Vagina (tissue), 2 donors: Measurements from ENCODE around the gene DRAXIN. TPM values are rescaled to one million over a fixed set of nuclear protein-coding genes. Genes with fewer than 3 reads are reported as not detected.

Experiments
- DNase-seq, 2 donors: peaks; one replicate each; pipeline ENCODE4 v3.0.0-alpha.2; 2017; ENCODE audit errors: extremely low spot score in 2 of 2
- H3K27ac ChIP-seq: fragments of 200-600 bp; sonication (generic); one replicate; pipeline ENCODE4 v1.5.1; 2019
- H3K27me3 ChIP-seq: fragments of 200-600 bp; sonication (generic); one replicate; pipeline ENCODE4 v1.5.1; 2019
- H3K36me3 ChIP-seq, 2 donors: fragments of 200-600 bp; sonication (generic); one replicate each; pipeline ENCODE4 v1.5.1; 2017 to 2019
- H3K4me1 ChIP-seq: fragments of 200-600 bp; sonication (generic); one replicate; pipeline ENCODE4 v1.5.1; 2019
- H3K4me3 ChIP-seq, 2 donors: fragments of 200-600 bp; sonication (generic); 1 replicate in 1 of 2; 2 replicates in 1 of 2; pipeline ENCODE4 v1.5.1; 2016 to 2019
- H3K9me3 ChIP-seq: fragments of 200-600 bp; sonication (generic); one replicate; pipeline ENCODE4 v1.5.1; 2019
- CTCF ChIP-seq, 3 experiments: fragments of 450-650 bp in 2 of 3; fragments of 200-600 bp in 1 of 3; sonication (generic) in 1 of 3; IDR thresholded peaks; one replicate each; pipeline ENCODE4 v1.5.1; 2017 to 2019; ENCODE audit warnings: antibody characterized with exemption in 3 of 3, mild to moderate bottlenecking in 2 of 3, moderate library complexity in 2 of 3
- POLR2A ChIP-seq, 2 donors: fragments of 450-650 bp; IDR thresholded peaks; one replicate each; pipeline ENCODE4 v1.6.1; 2017; ENCODE audit warnings: antibody characterized with exemption in 2 of 2, mild to moderate bottlenecking in 2 of 2, moderate library complexity in 2 of 2
- POLR2AphosphoS5 ChIP-seq, 2 donors: sonication (generic); formaldehyde crosslinking; IDR thresholded peaks; one replicate each; pipeline ENCODE4 v1.9.0; 2017; ENCODE audit warnings: antibody characterized with exemption in 2 of 2, mild to moderate bottlenecking in 2 of 2, low read depth in 1 of 2; ENCODE audit not compliant: insufficient read depth in 1 of 2
- intact Hi-C: fragments of 100-400 bp; cut with DNase I; formaldehyde crosslinking; loops from one replicate; pipeline ENCODE4 v1.15.1; 2023
- total RNA-seq: library from RNA; depleted of rRNA; stranded (reverse); fragments of >200 nt; gene quantifications from one replicate; pipeline ENCODE4 v1.2.3, GENCODE V29; 2016

The DRAXIN gene
- total RNA-seq, 1 donor from 2014 or later, result not detected

DNA sequence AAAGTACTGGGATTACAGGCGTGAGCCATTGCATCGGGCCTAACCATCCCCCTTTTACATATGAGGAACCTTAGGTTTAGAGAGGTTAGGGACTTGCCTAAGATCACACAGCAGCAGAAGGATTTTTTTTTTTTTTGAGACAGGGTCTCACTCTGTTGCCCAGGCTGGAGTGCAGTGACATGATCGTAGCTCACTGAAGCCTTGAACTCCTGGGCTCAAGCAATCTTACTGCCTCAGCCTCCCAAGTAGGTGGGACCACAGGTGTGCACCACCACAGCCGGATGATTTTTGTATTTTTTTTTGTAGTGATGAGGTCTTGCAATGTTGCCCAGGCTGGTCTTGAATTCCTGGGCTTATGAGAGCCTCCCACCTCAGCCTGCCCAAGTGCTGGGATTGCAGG is 68.3 kb downstream of the DRAXIN start:
- intact Hi-C loops, result no loop called here
- H3K27ac ChIP-seq, result no peak overlapping the region
- TF ChIP-seq POLR2AphosphoS5 (IDR thresholded peaks at IDR 0.05; ENCODE audit: insufficient read depth in 1 of 2, low read depth in 1 of 2), result no peak
- no peak for TF ChIP-seq CTCF (IDR thresholded peaks at IDR 0.05)
- no peak for TF ChIP-seq POLR2A (IDR thresholded peaks at IDR 0.05)
- H3K4me3 ChIP-seq, result no peak overlapping the region
- DNase-seq, result no peak
- peaks cover 8% of the 10 kb centered on the region for H3K4me1 ChIP-seq
- no peaks in the 10 kb centered on the region for H3K36me3 ChIP-seq
- peaks cover 5% of the 10 kb centered on the region for H3K27me3 ChIP-seq
- no peaks in the 10 kb centered on the region for H3K9me3 ChIP-seq

DNA sequence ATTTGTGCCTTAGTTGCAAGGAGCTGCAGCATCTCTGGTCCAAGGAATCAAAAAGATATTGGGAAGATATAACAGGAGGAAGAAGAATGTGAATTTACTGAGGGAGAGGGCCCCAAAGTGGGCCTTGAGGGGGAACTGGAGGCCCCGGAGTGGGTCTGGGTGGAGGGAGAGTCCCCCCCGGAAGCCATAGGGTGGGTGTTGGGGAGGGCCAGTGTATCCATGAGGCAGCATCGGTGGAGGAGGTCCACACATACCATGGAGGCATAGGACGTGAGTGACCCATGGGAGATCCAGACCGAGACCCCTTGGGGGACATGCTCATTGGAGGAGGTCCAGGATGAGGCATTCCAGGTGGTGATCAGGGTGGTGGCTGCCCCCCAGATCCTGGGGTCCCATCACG is 69.8 kb downstream of the DRAXIN start:
- H3K36me3 ChIP-seq, result no peaks in the 10 kb centered on the region
- peaks cover 5% of the 10 kb centered on the region for H3K27me3 ChIP-seq
- H3K9me3 ChIP-seq, result no peaks in the 10 kb centered on the region
- no peak overlapping the region for H3K4me3 ChIP-seq
- H3K27ac ChIP-seq, result no peak overlapping the region
- intact Hi-C loops, result no loop called here
- no peak for DNase-seq
- peaks cover 8% of the 10 kb centered on the region for H3K4me1 ChIP-seq
- no peak for TF ChIP-seq POLR2AphosphoS5 (IDR thresholded peaks at IDR 0.05; ENCODE audit: insufficient read depth in 1 of 2, low read depth in 1 of 2)
- TF ChIP-seq POLR2A (IDR thresholded peaks at IDR 0.05), result no peak
- no peak for TF ChIP-seq CTCF (IDR thresholded peaks at IDR 0.05)

DNA sequence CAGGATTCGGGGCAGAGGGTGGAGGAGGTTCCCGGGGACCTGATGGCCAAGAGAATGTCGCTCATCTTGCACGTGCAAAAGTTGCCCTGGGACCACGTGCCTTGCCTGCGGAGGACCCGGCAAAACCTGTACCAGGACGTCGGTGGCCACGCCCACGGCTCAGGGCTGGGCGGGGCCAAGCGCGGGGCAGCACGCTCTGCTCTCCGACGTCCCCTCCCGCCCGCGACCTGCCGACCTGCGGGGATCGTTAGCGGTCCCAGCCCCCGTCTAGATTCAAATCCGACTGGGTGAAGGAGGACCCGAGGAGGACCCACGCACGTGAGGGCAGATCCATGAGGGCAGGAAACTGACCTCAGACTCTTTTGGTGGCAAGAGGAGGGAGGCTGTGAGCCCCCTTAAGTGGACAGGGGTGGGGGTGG is 70.5 kb downstream of the DRAXIN start, which contains the start of gene C1orf167:
TSS of gene C1orf167 (plus strand) at position 206 of the 419 bp plus-strand sequence. CDS start 2,208 bp downstream, outside the sequence.
- DNase-seq, result no peak
- intact Hi-C loops, result no loop called here
- TF ChIP-seq POLR2A (IDR thresholded peaks at IDR 0.05) (no peak), POLR2AphosphoS5 (IDR thresholded peaks at IDR 0.05; ENCODE audit: insufficient read depth in 1 of 2, low read depth in 1 of 2) (no peak), CTCF (IDR thresholded peaks at IDR 0.05) (no peak)
- H3K9me3 ChIP-seq, result no peaks in the 10 kb centered on the region
- no peak within 1 kb of the TSS for H3K27ac ChIP-seq
- H3K27me3 ChIP-seq, result peaks cover 5% of the 10 kb centered on the region
- H3K4me3 ChIP-seq, result peak within 1 kb of the TSS in 1 of 2 donors; percentile 18
- H3K4me1 ChIP-seq, result peaks cover 8% of the 10 kb centered on the region
- H3K36me3 ChIP-seq, result no peaks in the 10 kb centered on the region

GRCh38 chr1:11764115-11764514 is 72.6 kb downstream of the DRAXIN start:
- Histone ChIP-seq H3K27ac (no peak overlapping the region), H3K4me1 (peaks cover 8% of the 10 kb centered on the region), H3K4me3 (no peak overlapping the region), H3K9me3 (no peaks in the 10 kb centered on the region), H3K27me3 (peaks cover 5% of the 10 kb centered on the region), H3K36me3 (no peaks in the 10 kb centered on the region)
- DNase-seq, result no peak
- intact Hi-C loops, result no loop called here
- TF ChIP-seq CTCF (IDR thresholded peaks at IDR 0.05) (no peak), POLR2A (IDR thresholded peaks at IDR 0.05) (no peak), POLR2AphosphoS5 (IDR thresholded peaks at IDR 0.05; ENCODE audit: insufficient read depth in 1 of 2, low read depth in 1 of 2) (no peak)

- H3K9me3 ChIP-seq, result no peaks in the 10 kb centered on the region
- H3K27me3 ChIP-seq, result peaks cover 5% of the 10 kb centered on the region
- peaks cover 8% of the 10 kb centered on the region for H3K4me1 ChIP-seq
- H3K4me3 ChIP-seq, result no peak overlapping the region
- H3K36me3 ChIP-seq, result no peaks in the 10 kb centered on the region
- no peak for TF ChIP-seq POLR2A (IDR thresholded peaks at IDR 0.05)
- TF ChIP-seq CTCF (IDR thresholded peaks at IDR 0.05), result no peak
- TF ChIP-seq POLR2AphosphoS5 (IDR thresholded peaks at IDR 0.05; ENCODE audit: insufficient read depth in 1 of 2, low read depth in 1 of 2), result no peak
- intact Hi-C loops, result no loop called here
- no peak for DNase-seq
- no peak overlapping the region for H3K27ac ChIP-seq
Measured at GRCh38 chr1:11764519-11764918, 73.0 kb downstream of the DRAXIN start.
